Keratinocyte (primary cell): ENCODE measurements around the gene GOLM1. TPM values are rescaled to one million over a fixed set of nuclear protein-coding genes. Genes with fewer than 3 reads are reported as not detected.
A peak's percentile ranks its signal among the peaks of the same experiment; 100 is the strongest.

Experiments
- DNase-seq: peaks from one replicate; pipeline ENCODE4 v3.0.0-alpha.2; 2011; ENCODE audit warnings: low read depth, missing footprints, low spot score
- FAIRE-seq: peaks from 2 replicates; lab custom pipeline; 2011; peaks lifted over from hg19 to GRCh38; lab: Jason Lieb, UNC
- H2AFZ ChIP-seq: 2 replicates; pipeline ENCODE4 v1.6.0; 2012; ENCODE audit warnings: low read length, control low read depth, inconsistent platforms; ENCODE audit not compliant: control insufficient read depth
- H3K27ac ChIP-seq: 2 replicates; pipeline ENCODE4 v1.5.1; 2011; ENCODE audit warnings: low read length; ENCODE audit not compliant: control insufficient read depth, insufficient read depth
- H3K27me3 ChIP-seq: 3 replicates; pipeline ENCODE4 v1.6.0; 2011; ENCODE audit warnings: low read length; ENCODE audit not compliant: control insufficient read depth, insufficient read depth; ENCODE audit errors: extremely low read depth
- H3K36me3 ChIP-seq, 2 experiments: 2 replicates in 1 of 2; 3 replicates in 1 of 2; pipeline ENCODE4 v1.5.1; 2011; ENCODE audit warnings: low read length in 2 of 2, mild to moderate bottlenecking in 1 of 2; ENCODE audit not compliant: control insufficient read depth in 2 of 2, insufficient read depth in 2 of 2; ENCODE audit errors: extremely low read depth in 1 of 2
- H3K4me1 ChIP-seq: 3 replicates; pipeline ENCODE4 v1.5.1; 2011; ENCODE audit warnings: low read length; ENCODE audit not compliant: control insufficient read depth, insufficient read depth; ENCODE audit errors: extremely low read depth
- H3K4me2 ChIP-seq: 3 replicates; pipeline ENCODE4 v1.6.0; 2011; ENCODE audit warnings: low read depth, low read length; ENCODE audit not compliant: control insufficient read depth, insufficient read depth; ENCODE audit errors: extremely low read depth
- H3K4me3 ChIP-seq, 3 experiments: fragments of 200-600 bp in 1 of 3; sonication (generic) in 1 of 3; 2 replicates in 2 of 3; 3 replicates in 1 of 3; pipeline ENCODE4 v1.5.1; 2011 to 2016; ENCODE audit warnings: low read length in 3 of 3, mild to moderate bottlenecking in 3 of 3, control low read depth in 2 of 3, inconsistent platforms in 1 of 3, low read depth in 1 of 3, mixed read lengths in 1 of 3, mixed run types in 1 of 3, moderate library complexity in 1 of 3; ENCODE audit not compliant: control insufficient read depth in 2 of 3, insufficient read depth in 2 of 3; ENCODE audit errors: extremely low read depth in 1 of 3
- H3K79me2 ChIP-seq: 2 replicates; pipeline ENCODE4 v1.6.0; 2012; ENCODE audit warnings: low read length; ENCODE audit not compliant: control insufficient read depth, insufficient read depth
- H3K9ac ChIP-seq: 3 replicates; pipeline ENCODE4 v1.6.0; 2011; ENCODE audit warnings: low read length; ENCODE audit not compliant: control insufficient read depth, insufficient read depth; ENCODE audit errors: extremely low read depth
- H3K9me1 ChIP-seq: 3 replicates; pipeline ENCODE4 v1.6.0; 2011; ENCODE audit warnings: low read length; ENCODE audit not compliant: control insufficient read depth, insufficient read depth; ENCODE audit errors: extremely low read depth
- H3K9me3 ChIP-seq: 2 replicates; pipeline ENCODE4 v1.5.1; 2012; ENCODE audit warnings: low read depth, low read length; ENCODE audit not compliant: control insufficient read depth
- H4K20me1 ChIP-seq: 3 replicates; pipeline ENCODE4 v1.6.0; 2011; ENCODE audit warnings: low read length; ENCODE audit not compliant: control insufficient read depth, insufficient read depth; ENCODE audit errors: extremely low read depth
- CTCF ChIP-seq, 3 experiments: IDR thresholded peaks in 1 of 3; conservative IDR thresholded peaks in 1 of 3; optimal IDR thresholded peaks in 1 of 3; 2 replicates in 2 of 3; 3 replicates in 1 of 3; pipeline versions ENCODE3 to v1.5.1; 2011; ENCODE audit warnings: low read length in 3 of 3, mild to moderate bottlenecking in 3 of 3, moderate library complexity in 2 of 3, control low read depth in 1 of 3, inconsistent platforms in 1 of 3; ENCODE audit not compliant: insufficient read depth in 2 of 3; ENCODE audit errors: extremely low read depth in 1 of 3
- EZH2 ChIP-seq: IDR thresholded peaks from one replicate; pipeline ENCODE4 v1.6.1; 2012; ENCODE audit warnings: inconsistent platforms, mild to moderate bottlenecking, low read length, moderate library complexity
- dilution Hi-C: fragments of 300-500 bp; cut with MboI; formaldehyde crosslinking; loops from one replicate; pipeline ENCODE4 v1.7.0; 2020; ENCODE audit warnings: low sequenced_read_pairs; ENCODE audit not compliant: extremely low pct_ligation_motif_present
- polyA plus RNA-seq, 5 experiments: library from polyadenylated mRNA; depleted of rRNA in 3 of 5; stranded (reverse) in 3 of 5; stranded (forward) in 1 of 5; unstranded in 1 of 5; fragments of >200 nt; gene quantifications; 1 replicate in 1 of 5; 2 replicates in 3 of 5; 3 replicates in 1 of 5; pipeline versions ENCODE4 v1.2.1 to v1.2.3, GENCODE V29; 2011 to 2012; ENCODE audit warnings: missing spikeins in 2 of 5, low read depth in 1 of 5, low replicate concordance in 1 of 5

The GOLM1 gene
- polyA plus RNA-seq, 1 donor (not counting 4 experiments of a cell fraction or from before 2014, with no cell fraction given) = 17.3 TPM

DNA sequence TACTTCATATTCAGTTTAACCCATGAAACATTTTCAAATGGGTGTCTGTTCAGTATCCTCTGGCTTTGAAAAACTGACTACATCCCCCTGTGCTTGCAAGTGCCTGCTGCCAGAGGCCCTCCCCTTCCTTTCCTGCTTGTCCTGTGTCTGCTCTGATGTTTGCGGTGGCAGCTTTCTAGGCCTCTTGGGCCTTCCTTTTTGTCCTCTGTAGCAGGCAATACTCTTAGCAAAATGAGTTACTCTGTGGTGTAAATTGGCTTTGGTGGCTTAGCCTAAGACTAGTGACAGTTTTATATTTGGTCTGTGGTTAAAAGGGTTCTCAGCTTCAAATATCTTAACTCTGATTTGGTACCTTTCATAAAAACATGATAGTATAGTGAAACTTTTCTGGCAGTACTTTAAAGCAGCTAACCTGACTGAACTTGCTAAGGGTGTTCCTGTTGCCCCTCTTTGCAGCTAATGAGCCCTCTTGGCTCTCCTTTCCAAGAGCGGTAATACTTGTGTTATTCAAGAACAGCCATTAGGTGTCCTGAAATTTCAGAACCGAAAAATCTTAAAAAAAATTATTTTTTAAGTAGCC is 76.6 kb downstream of the GOLM1 start:
- H3K79me2 ChIP-seq = no peaks in the 10 kb centered on the region
- no peaks in the 10 kb centered on the region for H4K20me1 ChIP-seq
- FAIRE-seq = no peak
- H3K27me3 ChIP-seq = no peaks in the 10 kb centered on the region
- H3K27ac ChIP-seq = no peak overlapping the region
- no peak overlapping the region for H2AFZ ChIP-seq
- dilution Hi-C loops = no loop called here
- no peak for TF ChIP-seq CTCF (optimal IDR thresholded peaks at IDR 0.05 in 1 of 3, IDR thresholded peaks at IDR 0.05 in 1 of 3, conservative IDR thresholded peaks at IDR 0.05 in 1 of 3; ENCODE audit: extremely low read depth in 1 of 3, insufficient read depth in 2 of 3, low read length in 3 of 3)
- no peak for TF ChIP-seq EZH2
- H3K9me3 ChIP-seq = no peaks in the 10 kb centered on the region
- no peak overlapping the region for H3K4me2 ChIP-seq
- no peak for DNase-seq
- no peaks in the 10 kb centered on the region for H3K4me1 ChIP-seq
- no peak overlapping the region for H3K9ac ChIP-seq
- no peaks in the 10 kb centered on the region for H3K9me1 ChIP-seq
- peaks cover 11 to 16% of the 10 kb centered on the region in 2 experiments for H3K36me3 ChIP-seq
- no peak overlapping the region for H3K4me3 ChIP-seq

DNA sequence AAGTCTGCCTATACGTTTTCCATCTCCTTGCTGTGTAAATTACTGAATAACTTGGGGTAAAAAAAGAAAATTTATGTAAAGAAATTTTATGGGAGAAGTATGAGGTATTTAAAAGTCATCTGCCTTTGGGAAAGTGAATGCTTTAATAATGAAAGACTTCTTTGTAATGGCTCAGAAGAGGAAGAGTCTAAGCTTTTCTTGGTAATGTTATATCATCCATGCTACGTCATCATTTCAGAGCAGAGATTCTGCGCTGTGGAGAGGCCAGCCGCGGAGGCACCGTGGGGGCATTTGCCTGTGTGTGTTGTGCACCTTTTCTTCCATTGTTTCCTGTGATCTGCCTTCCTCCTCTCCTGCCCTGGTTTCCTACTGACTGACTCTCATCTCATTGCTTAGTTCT is 78.2 kb downstream of the GOLM1 start:
- no peaks in the 10 kb centered on the region for H3K4me1 ChIP-seq
- TF ChIP-seq EZH2 (no peak), CTCF (optimal IDR thresholded peaks at IDR 0.05 in 1 of 3, IDR thresholded peaks at IDR 0.05 in 1 of 3, conservative IDR thresholded peaks at IDR 0.05 in 1 of 3; ENCODE audit: extremely low read depth in 1 of 3, insufficient read depth in 2 of 3, low read length in 3 of 3) (no peak)
- H3K4me3 ChIP-seq = no peak overlapping the region
- peaks cover 17 to 23% of the 10 kb centered on the region in 2 experiments for H3K36me3 ChIP-seq
- no peak overlapping the region for H3K27ac ChIP-seq
- H3K4me2 ChIP-seq = no peak overlapping the region
- H3K9me3 ChIP-seq = no peaks in the 10 kb centered on the region
- dilution Hi-C loops = no loop called here
- no peak overlapping the region for H3K9ac ChIP-seq
- H4K20me1 ChIP-seq = no peaks in the 10 kb centered on the region
- FAIRE-seq (peak; percentile 36), DNase-seq (no peak)
- no peaks in the 10 kb centered on the region for H3K79me2 ChIP-seq
- H3K9me1 ChIP-seq = no peaks in the 10 kb centered on the region
- H3K27me3 ChIP-seq = no peaks in the 10 kb centered on the region
- H2AFZ ChIP-seq = no peak overlapping the region
